ENCODE measurements around the gene DMRTA2.
"Not testable (repeated sequence)": the region's sequence is repeated elsewhere in the genome, so short reads cannot be mapped to it uniquely, and the experiment has no call there.

DNA sequence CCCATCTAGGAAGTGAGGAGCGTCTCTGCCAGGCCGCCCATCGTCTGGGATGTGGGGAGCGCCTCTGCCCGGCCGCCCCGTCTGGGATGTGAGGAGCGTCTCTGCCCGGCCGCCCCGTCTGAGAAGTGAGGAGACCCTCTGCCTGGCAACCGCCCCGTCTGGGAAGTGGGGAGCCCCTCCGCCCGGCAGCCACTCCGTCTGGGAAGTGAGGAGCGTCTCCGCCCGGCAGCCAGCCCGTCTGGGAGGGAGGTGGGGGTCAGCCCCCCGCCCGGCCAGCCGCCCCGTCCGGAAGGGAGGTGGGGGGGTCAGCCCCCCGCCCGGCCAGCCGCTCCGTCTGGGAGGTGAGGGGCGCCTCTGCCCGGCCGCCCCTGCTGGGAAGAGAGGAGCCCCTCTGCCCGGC, 41.7 kb downstream of the DMRTA2 start:
- TF ChIP-seq, protein P1, sequence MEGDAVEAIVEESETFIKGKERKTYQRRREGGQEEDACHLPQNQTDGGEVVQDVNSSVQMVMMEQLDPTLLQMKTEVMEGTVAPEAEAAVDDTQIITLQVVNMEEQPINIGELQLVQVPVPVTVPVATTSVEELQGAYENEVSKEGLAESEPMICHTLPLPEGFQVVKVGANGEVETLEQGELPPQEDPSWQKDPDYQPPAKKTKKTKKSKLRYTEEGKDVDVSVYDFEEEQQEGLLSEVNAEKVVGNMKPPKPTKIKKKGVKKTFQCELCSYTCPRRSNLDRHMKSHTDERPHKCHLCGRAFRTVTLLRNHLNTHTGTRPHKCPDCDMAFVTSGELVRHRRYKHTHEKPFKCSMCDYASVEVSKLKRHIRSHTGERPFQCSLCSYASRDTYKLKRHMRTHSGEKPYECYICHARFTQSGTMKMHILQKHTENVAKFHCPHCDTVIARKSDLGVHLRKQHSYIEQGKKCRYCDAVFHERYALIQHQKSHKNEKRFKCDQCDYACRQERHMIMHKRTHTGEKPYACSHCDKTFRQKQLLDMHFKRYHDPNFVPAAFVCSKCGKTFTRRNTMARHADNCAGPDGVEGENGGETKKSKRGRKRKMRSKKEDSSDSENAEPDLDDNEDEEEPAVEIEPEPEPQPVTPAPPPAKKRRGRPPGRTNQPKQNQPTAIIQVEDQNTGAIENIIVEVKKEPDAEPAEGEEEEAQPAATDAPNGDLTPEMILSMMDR (conservative IDR thresholded peaks at IDR 0.05; ENCODE audit: low read length) = not testable (repeated sequence)
- not testable (repeated sequence) for TF ChIP-seq EZH2phosphoT487 (IDR thresholded peaks at IDR 0.05; ENCODE audit: borderline replicate concordance, low read depth, low read length)

All from OCI-LY7 (cell line).